Tibial nerve (tissue), 4 donors: ENCODE data around the gene MAP2K2. TPM values are rescaled to one million over a fixed set of nuclear protein-coding genes. Genes with fewer than 3 reads are reported as not detected.
"Not testable (repeated sequence)": the region's sequence is repeated elsewhere in the genome, so short reads cannot be mapped to it uniquely, and the experiment has no call there.

Experiments
- DNase-seq, 2 donors: peaks; one replicate each; pipeline ENCODE4 v3.0.0-alpha.2; 2019; ENCODE audit warnings: low spot score in 2 of 2
- H3K27ac ChIP-seq, 4 donors: fragments of 200-600 bp; sonication (generic) in 3 of 4; one replicate each; pipeline ENCODE4 v1.5.1; 2017 to 2019; ENCODE audit warnings: mild to moderate bottlenecking in 1 of 4
- H3K27me3 ChIP-seq, 2 donors: fragments of 200-600 bp; sonication (generic) in 1 of 2; one replicate each; pipeline versions ENCODE4 v1.5.1 to v1.6.0; 2017 to 2019
- H3K36me3 ChIP-seq, 3 donors: fragments of 200-600 bp; sonication (generic); one replicate each; pipeline ENCODE4 v1.5.1; 2018 to 2019
- H3K4me1 ChIP-seq, 4 donors: fragments of 200-600 bp; sonication (generic) in 3 of 4; one replicate each; pipeline ENCODE4 v1.5.1; 2017 to 2019
- H3K4me3 ChIP-seq, 4 donors: fragments of 200-600 bp; sonication (generic) in 3 of 4; one replicate each; pipeline ENCODE4 v1.5.1; 2017 to 2019; ENCODE audit warnings: mild to moderate bottlenecking in 1 of 4, moderate library complexity in 1 of 4
- H3K9me3 ChIP-seq, 4 donors: fragments of 200-600 bp; sonication (generic) in 3 of 4; one replicate each; pipeline ENCODE4 v1.5.1; 2017 to 2019
- EP300 ChIP-seq, 2 donors: sonication (generic); formaldehyde crosslinking; IDR thresholded peaks; one replicate each; pipeline ENCODE4 v1.6.1; 2017; ENCODE audit warnings: antibody characterized with exemption in 2 of 2, mild to moderate bottlenecking in 1 of 2
- POLR2A ChIP-seq, 2 donors: fragments of 450-650 bp; IDR thresholded peaks; one replicate each; pipeline ENCODE4 v1.6.1; 2017; ENCODE audit warnings: antibody characterized with exemption in 2 of 2, mild to moderate bottlenecking in 2 of 2, moderate library complexity in 2 of 2
- WGBS, 2 donors: methylation state at CpG; one replicate each; pipeline ENCODE4 v1.1.5; 2018; 5-methylcytosine and 5-hydroxymethylcytosine counted together
- total RNA-seq, 4 donors: library from RNA; depleted of rRNA; stranded (reverse); fragments of >200 nt; gene quantifications; one replicate each; pipeline ENCODE4 v1.1.0, GENCODE V29; 2016
- TF ChIP-seq, protein P1 (sequence below), 5 experiments: fragments of 200-600 bp in 3 of 5; fragments of 450-650 bp in 2 of 5; sonication (generic) in 3 of 5; IDR thresholded peaks; one replicate each; pipeline ENCODE4 v1.5.1; 2016 to 2019; ENCODE audit warnings: antibody characterized with exemption in 5 of 5, mild to moderate bottlenecking in 3 of 5, moderate library complexity in 2 of 5

MAP2K2 gene
- total RNA-seq, 4 donors from 2014 or later, result 36.9 to 128 (median 75.0) TPM

DNA sequence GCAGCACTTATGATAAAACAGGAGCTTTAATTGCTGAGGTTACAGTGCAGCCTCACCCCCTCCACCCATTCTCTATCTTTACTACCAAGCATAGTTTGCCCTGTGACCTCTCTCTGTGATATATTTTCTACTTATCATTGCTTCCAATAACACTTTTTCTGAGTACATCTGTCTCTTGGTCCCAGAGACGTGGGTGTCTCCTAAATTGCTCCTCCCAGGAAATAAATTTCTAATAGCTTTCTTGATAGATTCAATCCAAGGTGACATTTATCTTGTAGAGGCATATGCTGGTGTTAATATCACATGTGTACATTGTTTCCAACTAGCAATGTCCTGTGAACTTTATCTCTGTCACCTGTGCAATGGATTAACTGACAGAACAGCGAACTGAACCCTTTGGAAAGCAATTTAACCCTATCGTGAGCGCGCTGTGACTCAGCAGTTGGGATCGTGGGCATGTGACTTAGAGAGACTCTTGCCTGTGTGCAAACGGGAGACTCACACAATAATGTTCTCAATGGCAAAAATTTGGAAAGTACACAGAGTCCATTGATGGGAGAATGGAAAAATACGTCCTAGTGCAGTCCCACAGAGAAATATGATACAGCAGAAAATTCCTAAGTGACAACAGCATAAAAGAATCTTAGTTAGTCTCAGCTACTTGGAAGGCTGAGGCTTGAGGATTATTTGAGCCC lies 7.0 kb upstream of the MAP2K2 start:
- Histone ChIP-seq H3K4me3 (no peak overlapping the region), H3K27me3 (no peaks in the 10 kb centered on the region), H3K27ac (peak overlapping the region; percentile 27 to 95 (median 80)), H3K4me1 (peaks cover 0 to 18% (median 0%) of the 10 kb centered on the region in 4 donors), H3K36me3 (no peaks in the 10 kb centered on the region), H3K9me3 (no peaks in the 10 kb centered on the region)
- TF ChIP-seq EP300 (IDR thresholded peaks at IDR 0.05) (peak; percentile 59 to 69), POLR2A (IDR thresholded peaks at IDR 0.05) (peak in 1 of 2 donors; percentile 11)
- TF ChIP-seq, protein P1, sequence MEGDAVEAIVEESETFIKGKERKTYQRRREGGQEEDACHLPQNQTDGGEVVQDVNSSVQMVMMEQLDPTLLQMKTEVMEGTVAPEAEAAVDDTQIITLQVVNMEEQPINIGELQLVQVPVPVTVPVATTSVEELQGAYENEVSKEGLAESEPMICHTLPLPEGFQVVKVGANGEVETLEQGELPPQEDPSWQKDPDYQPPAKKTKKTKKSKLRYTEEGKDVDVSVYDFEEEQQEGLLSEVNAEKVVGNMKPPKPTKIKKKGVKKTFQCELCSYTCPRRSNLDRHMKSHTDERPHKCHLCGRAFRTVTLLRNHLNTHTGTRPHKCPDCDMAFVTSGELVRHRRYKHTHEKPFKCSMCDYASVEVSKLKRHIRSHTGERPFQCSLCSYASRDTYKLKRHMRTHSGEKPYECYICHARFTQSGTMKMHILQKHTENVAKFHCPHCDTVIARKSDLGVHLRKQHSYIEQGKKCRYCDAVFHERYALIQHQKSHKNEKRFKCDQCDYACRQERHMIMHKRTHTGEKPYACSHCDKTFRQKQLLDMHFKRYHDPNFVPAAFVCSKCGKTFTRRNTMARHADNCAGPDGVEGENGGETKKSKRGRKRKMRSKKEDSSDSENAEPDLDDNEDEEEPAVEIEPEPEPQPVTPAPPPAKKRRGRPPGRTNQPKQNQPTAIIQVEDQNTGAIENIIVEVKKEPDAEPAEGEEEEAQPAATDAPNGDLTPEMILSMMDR (IDR thresholded peaks at IDR 0.05), result no peak
- 25 to 35% methylated on average over 8 of the region's 8 CpGs for WGBS, 2 donors
- DNase-seq, result no peak

DNA sequence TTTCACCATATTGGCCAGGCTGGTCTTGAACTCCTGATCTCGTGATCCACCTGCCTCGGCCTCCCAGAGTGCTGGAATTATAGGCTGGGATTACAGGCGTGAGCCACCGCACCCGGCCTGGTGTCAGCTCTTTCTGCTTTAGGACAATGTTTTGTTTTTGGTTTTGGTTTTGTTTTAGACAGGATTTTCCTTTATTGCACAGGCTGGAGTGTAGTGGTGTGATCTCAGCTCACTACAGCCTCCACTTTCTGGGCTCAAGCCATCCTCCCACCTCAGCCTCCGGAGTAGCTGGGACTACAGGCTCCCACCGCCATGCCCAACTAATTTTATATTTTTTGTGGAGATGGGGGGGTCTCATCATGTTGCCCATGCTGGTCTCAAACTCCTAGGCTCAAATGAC lies 5.1 kb upstream of the MAP2K2 start:
- H3K9me3 ChIP-seq, DNase-seq, H3K4me3 ChIP-seq, H3K36me3 ChIP-seq, H3K27me3 ChIP-seq: not testable (repeated sequence)
- Histone ChIP-seq H3K4me1 (peaks cover 0 to 24% (median 2%) of the 10 kb centered on the region in 4 donors), H3K27ac (peak overlapping the region in 2 of 4 donors; percentile 55 to 72)
- 86 to 91% methylated on average over 7 of the region's 7 CpGs for WGBS, 2 donors

DNA sequence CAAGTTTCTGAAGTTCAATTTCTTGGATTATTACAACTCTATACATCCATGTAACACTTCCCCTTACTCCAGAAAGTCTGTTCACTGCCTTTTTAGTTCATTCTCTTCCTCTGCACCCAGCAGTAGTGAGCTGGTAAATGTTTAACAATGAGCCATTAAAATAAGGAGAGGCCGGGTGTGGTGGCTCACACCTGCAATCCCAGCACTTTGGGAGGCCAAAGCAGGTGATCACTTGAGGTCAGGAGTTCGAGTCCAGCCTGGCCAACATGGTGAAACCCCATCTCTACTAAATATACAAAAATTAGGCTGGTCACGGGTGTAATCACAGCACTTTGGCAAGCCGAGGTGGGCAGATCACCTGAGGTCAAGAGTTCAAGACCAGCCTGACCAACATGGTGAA lies 3.4 kb upstream of the MAP2K2 start:
- not testable (repeated sequence) for H3K36me3 ChIP-seq, H3K9me3 ChIP-seq, DNase-seq, H3K4me3 ChIP-seq, H3K27me3 ChIP-seq, H3K27ac ChIP-seq
- H3K4me1 ChIP-seq, result peaks cover 0 to 34% (median 12%) of the 10 kb centered on the region in 4 donors
- 78 to 84% methylated on average over 4 of the region's 4 CpGs for WGBS, 2 donors

DNA sequence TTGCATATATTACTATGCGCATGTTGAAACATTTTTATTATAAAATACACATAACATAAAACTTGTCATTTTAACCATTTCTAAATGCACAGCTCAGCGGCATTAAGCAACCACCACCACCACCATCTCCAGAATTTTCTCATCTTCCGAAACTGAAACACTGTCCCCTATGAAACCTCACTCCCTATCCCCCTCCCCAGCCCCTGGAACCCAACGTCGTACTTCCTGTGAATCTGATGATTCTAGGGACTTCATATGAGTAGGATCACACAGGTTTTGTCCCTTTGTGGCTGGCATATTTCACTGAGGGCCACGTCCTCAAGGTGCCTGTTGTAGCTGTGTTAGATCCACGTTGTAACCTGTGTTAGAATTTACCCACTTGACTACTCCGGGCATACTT lies 716 bp upstream of the MAP2K2 start:
- TF ChIP-seq, protein P1 (IDR thresholded peaks at IDR 0.05), result no peak
- TF ChIP-seq POLR2A (IDR thresholded peaks at IDR 0.05), result no peak
- TF ChIP-seq EP300 (IDR thresholded peaks at IDR 0.05), result no peak
- Histone ChIP-seq H3K4me3 (peak overlapping the region in 2 of 4 donors; percentile 85 to 98), H3K27me3 (no peaks in the 10 kb centered on the region), H3K9me3 (no peaks in the 10 kb centered on the region), H3K27ac (peak overlapping the region; percentile 50 to 86 (median 82)), H3K4me1 (peaks cover 0 to 38% (median 16%) of the 10 kb centered on the region in 4 donors), H3K36me3 (peaks cover 0 to 13% (median 0%) of the 10 kb centered on the region in 3 donors)
- no peak for DNase-seq
- WGBS, 2 donors, result 44 to 48% methylated on average over 8 of the region's 8 CpGs

DNA sequence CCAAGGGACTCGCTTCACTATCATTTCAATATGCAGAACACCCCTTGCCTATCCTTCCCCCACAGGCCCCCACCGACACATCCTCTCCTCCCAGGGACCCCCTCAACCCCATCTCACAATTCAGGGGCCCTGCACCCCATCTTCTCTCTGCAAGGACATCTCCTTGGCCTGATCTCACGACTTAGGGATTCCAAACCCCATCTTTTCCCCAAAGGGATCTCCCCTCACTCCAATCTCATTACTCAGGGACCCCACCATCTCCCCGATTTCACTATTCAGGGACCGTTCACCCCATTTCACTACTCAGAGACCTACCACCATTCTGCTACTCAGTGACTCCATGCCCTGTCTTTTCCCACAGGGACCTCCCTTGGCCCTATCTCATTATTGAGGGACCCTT lies 1.4 kb downstream of the MAP2K2 start:
- TF ChIP-seq, protein P1 (IDR thresholded peaks at IDR 0.05), result no peak
- Histone ChIP-seq H3K4me3 (peak overlapping the region; percentile 54 to 98 (median 90)), H3K9me3 (no peaks in the 10 kb centered on the region), H3K4me1 (peaks cover 0 to 43% (median 16%) of the 10 kb centered on the region in 4 donors), H3K36me3 (peaks cover 0 to 32% (median 0%) of the 10 kb centered on the region in 3 donors), H3K27me3 (no peaks in the 10 kb centered on the region), H3K27ac (peak overlapping the region; percentile 52 to 86 (median 82))
- DNase-seq, result no peak
- 58 to 59% methylated on average over 4 to 5 of the region's 5 CpGs for WGBS, 2 donors

DNA sequence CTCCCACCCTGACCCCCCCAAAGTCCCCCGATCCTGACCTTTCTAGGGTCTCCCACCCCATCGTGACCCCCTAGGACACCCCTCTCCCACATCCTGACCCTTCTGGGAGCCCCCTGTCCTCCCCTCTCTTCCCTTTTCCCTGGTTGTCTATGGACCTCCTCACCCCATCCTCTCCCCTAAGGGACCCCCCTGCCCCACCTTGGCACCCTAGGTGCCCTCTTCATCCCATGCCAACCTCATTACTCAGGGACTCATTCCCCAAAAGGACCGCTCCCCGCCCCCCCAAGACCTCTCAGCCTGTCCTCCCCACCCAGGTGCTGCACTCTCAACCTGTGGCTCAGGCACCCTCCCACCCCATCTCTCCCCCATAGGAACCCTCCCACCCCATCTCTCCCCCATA lies 2.1 kb downstream of the MAP2K2 start:
- H3K27me3 ChIP-seq, result no peaks in the 10 kb centered on the region
- peaks cover 0 to 39% (median 0%) of the 10 kb centered on the region in 3 donors for H3K36me3 ChIP-seq
- H3K4me3 ChIP-seq, result no peak overlapping the region
- TF ChIP-seq, protein P1 (IDR thresholded peaks at IDR 0.05), result no peak
- no peak for TF ChIP-seq EP300 (IDR thresholded peaks at IDR 0.05)
- no peak for TF ChIP-seq POLR2A (IDR thresholded peaks at IDR 0.05)
- peaks cover 0 to 43% (median 16%) of the 10 kb centered on the region in 4 donors for H3K4me1 ChIP-seq
- no peak for DNase-seq
- 85 to 91% methylated on average over 2 to 4 of the region's 4 CpGs for WGBS, 2 donors
- peak overlapping the region in 1 of 4 donors; percentile 49 for H3K27ac ChIP-seq
- H3K9me3 ChIP-seq, result no peaks in the 10 kb centered on the region
